Breast epithelium (tissue), 4 donors: ENCODE measurements around the gene DSCAML1. TPM values are rescaled to one million over a fixed set of nuclear protein-coding genes. Genes with fewer than 3 reads are reported as not detected.

Source experiments
- DNase-seq, 2 donors: peaks; one replicate each; pipeline ENCODE4 v3.0.0-alpha.2; 2019; ENCODE audit warnings: low spot score in 2 of 2
- H3K27ac ChIP-seq, 2 donors: fragments of 200-600 bp; sonication (generic) in 1 of 2; one replicate each; pipeline ENCODE4 v1.5.1; 2016 to 2019; ENCODE audit warnings: mild to moderate bottlenecking in 1 of 2
- H3K27me3 ChIP-seq, 2 donors: fragments of 200-600 bp; sonication (generic) in 1 of 2; one replicate each; pipeline versions ENCODE4 v1.5.1 to v1.6.0; 2017 to 2019; ENCODE audit warnings: control low read depth in 1 of 2, mild to moderate bottlenecking in 1 of 2
- H3K36me3 ChIP-seq: fragments of 200-600 bp; one replicate; pipeline ENCODE4 v1.5.1; 2019
- H3K4me1 ChIP-seq, 2 donors: fragments of 200-600 bp; sonication (generic); one replicate each; pipeline ENCODE4 v1.5.1; 2016 to 2019; ENCODE audit warnings: control low read depth in 1 of 2
- H3K4me3 ChIP-seq, 3 donors: fragments of 200-600 bp; sonication (generic); 1 replicate in 2 of 3; 2 replicates in 1 of 3; pipeline ENCODE4 v1.5.1; 2016 to 2019; ENCODE audit warnings: mild to moderate bottlenecking in 3 of 3, moderate library complexity in 2 of 3
- H3K9me3 ChIP-seq, 2 donors: fragments of 200-600 bp; sonication (generic) in 1 of 2; one replicate each; pipeline ENCODE4 v1.5.1; 2016 to 2019; ENCODE audit warnings: control low read depth in 1 of 2
- POLR2A ChIP-seq: fragments of 450-650 bp; IDR thresholded peaks from one replicate; pipeline ENCODE4 v1.6.1; 2016; ENCODE audit warnings: antibody characterized with exemption, mild to moderate bottlenecking, moderate library complexity
- POLR2AphosphoS5 ChIP-seq, 3 donors: sonication (generic); formaldehyde crosslinking; IDR thresholded peaks; one replicate each; pipeline ENCODE4 v1.6.1; 2017; ENCODE audit warnings: antibody characterized with exemption in 3 of 3
- intact Hi-C: fragments of 100-400 bp; cut with DNase I; formaldehyde crosslinking; loops from one replicate; pipeline ENCODE4 v1.15.1; 2023; ENCODE audit warnings: low total_unique reads
- total RNA-seq, 3 donors: library from RNA; depleted of rRNA; stranded (reverse); fragments of >200 nt; gene quantifications; one replicate each; pipeline ENCODE4 v1.1.0, GENCODE V29; 2016
- TF ChIP-seq, protein P1 (sequence below), 3 donors: fragments of 450-650 bp; IDR thresholded peaks; one replicate each; pipeline ENCODE4 v1.5.1; 2016 to 2017; ENCODE audit warnings: antibody characterized with exemption in 3 of 3, mild to moderate bottlenecking in 3 of 3, moderate library complexity in 3 of 3

Gene DSCAML1
- total RNA-seq, 3 donors from 2014 or later = 0.33 to 1.8 (median 0.64) TPM

GRCh38 chr11:117685566-117685965 is 111.5 kb downstream of the DSCAML1 start:
- H3K4me1 ChIP-seq = no peaks in the 10 kb centered on the region
- H3K27me3 ChIP-seq = no peaks in the 10 kb centered on the region
- no peak overlapping the region for H3K4me3 ChIP-seq
- DNase-seq = no peak
- H3K9me3 ChIP-seq = no peaks in the 10 kb centered on the region
- intact Hi-C loops = no loop called here
- no peaks in the 10 kb centered on the region for H3K36me3 ChIP-seq
- H3K27ac ChIP-seq = no peak overlapping the region
- TF ChIP-seq, protein P1, sequence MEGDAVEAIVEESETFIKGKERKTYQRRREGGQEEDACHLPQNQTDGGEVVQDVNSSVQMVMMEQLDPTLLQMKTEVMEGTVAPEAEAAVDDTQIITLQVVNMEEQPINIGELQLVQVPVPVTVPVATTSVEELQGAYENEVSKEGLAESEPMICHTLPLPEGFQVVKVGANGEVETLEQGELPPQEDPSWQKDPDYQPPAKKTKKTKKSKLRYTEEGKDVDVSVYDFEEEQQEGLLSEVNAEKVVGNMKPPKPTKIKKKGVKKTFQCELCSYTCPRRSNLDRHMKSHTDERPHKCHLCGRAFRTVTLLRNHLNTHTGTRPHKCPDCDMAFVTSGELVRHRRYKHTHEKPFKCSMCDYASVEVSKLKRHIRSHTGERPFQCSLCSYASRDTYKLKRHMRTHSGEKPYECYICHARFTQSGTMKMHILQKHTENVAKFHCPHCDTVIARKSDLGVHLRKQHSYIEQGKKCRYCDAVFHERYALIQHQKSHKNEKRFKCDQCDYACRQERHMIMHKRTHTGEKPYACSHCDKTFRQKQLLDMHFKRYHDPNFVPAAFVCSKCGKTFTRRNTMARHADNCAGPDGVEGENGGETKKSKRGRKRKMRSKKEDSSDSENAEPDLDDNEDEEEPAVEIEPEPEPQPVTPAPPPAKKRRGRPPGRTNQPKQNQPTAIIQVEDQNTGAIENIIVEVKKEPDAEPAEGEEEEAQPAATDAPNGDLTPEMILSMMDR (IDR thresholded peaks at IDR 0.05) = no peak
- TF ChIP-seq POLR2A (no peak), POLR2AphosphoS5 (IDR thresholded peaks at IDR 0.05) (no peak)

DNA sequence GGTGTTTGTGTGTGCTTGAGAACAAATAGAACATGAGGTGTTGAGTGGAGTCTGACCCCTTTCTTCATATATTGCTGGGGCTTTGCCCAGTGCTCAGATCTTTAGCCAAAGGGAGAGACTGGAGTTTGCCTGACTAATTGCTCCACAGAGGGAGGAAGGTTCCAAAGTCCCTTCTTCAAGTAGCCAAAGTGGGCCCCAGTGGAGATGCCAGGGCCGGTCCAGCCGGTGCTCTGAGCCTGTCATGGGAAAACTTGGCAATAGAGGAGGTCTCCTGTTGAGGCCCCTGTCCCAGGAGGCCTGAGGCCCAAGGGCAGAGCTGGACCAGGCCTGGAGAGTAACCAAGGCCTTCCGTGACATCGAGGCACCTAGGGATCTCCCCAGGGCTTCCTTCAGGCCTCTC is 112.3 kb downstream of the DSCAML1 start:
- Histone ChIP-seq H3K9me3 (no peaks in the 10 kb centered on the region), H3K4me1 (no peaks in the 10 kb centered on the region), H3K36me3 (no peaks in the 10 kb centered on the region), H3K4me3 (no peak overlapping the region), H3K27me3 (no peaks in the 10 kb centered on the region), H3K27ac (no peak overlapping the region)
- TF ChIP-seq POLR2AphosphoS5 (IDR thresholded peaks at IDR 0.05) = no peak
- TF ChIP-seq, protein P1 (IDR thresholded peaks at IDR 0.05) = no peak
- no peak for TF ChIP-seq POLR2A
- intact Hi-C loops = no loop called here
- no peak for DNase-seq

DNA sequence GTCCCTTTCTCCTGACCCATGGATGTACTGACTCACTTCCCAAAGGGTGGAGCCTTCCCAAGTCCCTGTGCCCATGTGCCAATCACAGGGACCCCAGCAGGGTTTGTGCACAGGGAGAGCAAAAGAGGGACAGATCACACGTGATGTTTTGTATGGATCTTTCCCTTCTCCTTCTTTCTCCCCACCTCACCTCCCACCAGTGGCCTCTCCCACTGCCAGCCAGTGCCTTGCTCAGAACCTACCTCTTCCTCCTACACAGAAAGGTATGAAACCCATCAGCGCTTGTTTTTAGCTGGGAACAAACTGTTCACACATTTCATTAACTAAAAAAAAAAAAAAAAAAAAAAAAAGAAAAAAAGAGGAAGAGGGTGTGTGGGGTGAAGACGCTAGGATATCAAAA is 112.9 kb downstream of the DSCAML1 start:
- intact Hi-C loops = no loop called here
- TF ChIP-seq, protein P1 (IDR thresholded peaks at IDR 0.05) = no peak
- TF ChIP-seq POLR2AphosphoS5 (IDR thresholded peaks at IDR 0.05) (no peak), POLR2A (no peak)
- Histone ChIP-seq H3K4me1 (no peaks in the 10 kb centered on the region), H3K27me3 (no peaks in the 10 kb centered on the region), H3K27ac (no peak overlapping the region), H3K9me3 (no peaks in the 10 kb centered on the region), H3K4me3 (no peak overlapping the region), H3K36me3 (no peaks in the 10 kb centered on the region)
- DNase-seq = no peak

- no peaks in the 10 kb centered on the region for H3K4me1 ChIP-seq
- TF ChIP-seq, protein P1 (IDR thresholded peaks at IDR 0.05) = no peak
- no peak for TF ChIP-seq POLR2AphosphoS5 (IDR thresholded peaks at IDR 0.05)
- no peak for TF ChIP-seq POLR2A
- H3K27ac ChIP-seq = no peak overlapping the region
- no peaks in the 10 kb centered on the region for H3K9me3 ChIP-seq
- no peaks in the 10 kb centered on the region for H3K36me3 ChIP-seq
- H3K27me3 ChIP-seq = no peaks in the 10 kb centered on the region
- intact Hi-C loops = no loop called here
- no peak overlapping the region for H3K4me3 ChIP-seq
- DNase-seq = no peak
These were observed 115.6 kb downstream of the DSCAML1 start for GRCh38 chr11:117681438-117681837.

DNA sequence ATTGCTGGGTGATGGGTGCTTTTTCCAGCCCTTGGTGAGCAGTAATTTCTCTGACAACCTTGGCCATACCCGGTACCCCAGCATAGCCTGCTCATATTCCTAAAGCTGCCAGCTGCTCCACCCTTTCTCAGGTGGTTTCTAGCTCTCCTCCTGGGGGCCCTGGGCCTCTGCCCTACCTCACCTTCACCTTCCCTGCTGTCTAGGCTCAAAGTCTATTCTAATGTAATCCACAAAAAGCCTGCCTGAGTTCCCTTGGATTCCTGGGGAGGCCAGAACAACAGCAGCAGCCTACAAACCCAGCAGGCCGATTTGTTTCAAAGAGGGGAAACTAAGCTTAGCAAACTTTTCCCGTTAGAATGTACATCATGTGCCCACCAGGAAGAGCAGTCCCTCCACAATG is 117.6 kb downstream of the DSCAML1 start:
- no peaks in the 10 kb centered on the region for H3K27me3 ChIP-seq
- H3K36me3 ChIP-seq = no peaks in the 10 kb centered on the region
- H3K9me3 ChIP-seq = no peaks in the 10 kb centered on the region
- no peaks in the 10 kb centered on the region for H3K4me1 ChIP-seq
- no peak overlapping the region for H3K4me3 ChIP-seq
- no peak for DNase-seq
- no peak overlapping the region for H3K27ac ChIP-seq
- intact Hi-C loops = no loop called here
- TF ChIP-seq POLR2AphosphoS5 (IDR thresholded peaks at IDR 0.05) (no peak), POLR2A (no peak)
- TF ChIP-seq, protein P1 (IDR thresholded peaks at IDR 0.05) = no peak
